Stimulated activated CD8-positive, alpha-beta memory T cell treated with anti-CD3 and anti-CD28 coated beads, Interleukin-7, amount 100 ng/mL, for 48 hours (primary cell): Measurements from ENCODE around the gene HLA-DRB5.
"Not testable (repeated sequence)": the region's sequence is repeated elsewhere in the genome, so short reads cannot be mapped to it uniquely, and the experiment has no call there.

Source experiments
- DNase-seq, 2 donors: peaks; one replicate each; pipeline ENCODE4 v3.0.0-alpha.2; 2020; ENCODE audit warnings: low read depth in 1 of 2; ENCODE audit errors: extremely low read depth in 1 of 2

HLA-DRB5 gene

GRCh38 chr6:32529697-32530430, at the start of gene HLA-DRB5:
Gene HLA-DRB5, minus strand, starts transcription at chr6:32530287. Its CDS starts 63 bp downstream, at chr6:32530224.
- DNase-seq, result no peak

- DNase-seq, result no peak
These were observed 48.9 kb upstream of the HLA-DRB5 start for GRCh38 chr6:32578962-32579361.

GRCh38 chr6:32577493-32577892, 47.4 kb upstream of the HLA-DRB5 start:
- DNase-seq, result not testable (repeated sequence)

GRCh38 chr6:32576250-32576649, 46.2 kb upstream of the HLA-DRB5 start:
- no peak for DNase-seq

GRCh38 chr6:32570363-32570905, 40.3 kb upstream of the HLA-DRB5 start:
- no peak for DNase-seq

- no peak for DNase-seq
These were observed 38.5 kb upstream of the HLA-DRB5 start for GRCh38 chr6:32568561-32568960.

GRCh38 chr6:32566957-32567356, 36.9 kb upstream of the HLA-DRB5 start:
- DNase-seq, result no peak

GRCh38 chr6:32565511-32565910, 35.4 kb upstream of the HLA-DRB5 start:
- no peak for DNase-seq

GRCh38 chr6:32562940-32563339, 32.9 kb upstream of the HLA-DRB5 start:
- no peak for DNase-seq

GRCh38 chr6:32559747-32560146, 29.7 kb upstream of the HLA-DRB5 start:
- no peak for DNase-seq

GRCh38 chr6:32558426-32559057, 28.5 kb upstream of the HLA-DRB5 start:
- no peak for DNase-seq

GRCh38 chr6:32554116-32554965, 24.3 kb upstream of the HLA-DRB5 start:
- no peak for DNase-seq

- DNase-seq, result no peak
These were observed 23.1 kb upstream of the HLA-DRB5 start for GRCh38 chr6:32553037-32553742.

GRCh38 chr6:32551410-32551809, 21.3 kb upstream of the HLA-DRB5 start:
- no peak for DNase-seq

- no peak for DNase-seq
These were observed 9.8 kb upstream of the HLA-DRB5 start for GRCh38 chr6:32539839-32540238.

- DNase-seq, result not testable (repeated sequence)
These were observed 325 bp upstream of the HLA-DRB5 start for GRCh38 chr6:32530431-32530793.

- DNase-seq, result no peak
These were observed 7.6 kb downstream of the HLA-DRB5 start for GRCh38 chr6:32522302-32523047.

- DNase-seq, result no peak
These were observed 10.2 kb downstream of the HLA-DRB5 start for GRCh38 chr6:32519910-32520258.

- DNase-seq, result no peak
These were observed 10.8 kb downstream of the HLA-DRB5 start for GRCh38 chr6:32519118-32519909.
